Astrocyte (in vitro differentiated cells and primary cell): ENCODE measurements around the gene QARS1. TPM values are rescaled to one million over a fixed set of nuclear protein-coding genes. Genes with fewer than 3 reads are reported as not detected.

Experiments
- DNase-seq: peaks from one replicate; pipeline ENCODE4 v3.0.0-alpha.2; 2010; ENCODE audit warnings: low read depth
- FAIRE-seq: peaks from 2 replicates; lab custom pipeline; 2011; peaks lifted over from hg19 to GRCh38; lab: Jason Lieb, UNC
- H2AFZ ChIP-seq: 2 replicates; pipeline ENCODE4 v1.6.0; 2012; ENCODE audit warnings: low read depth, low read length, inconsistent platforms
- H3K27ac ChIP-seq: 2 replicates; pipeline ENCODE4 v1.5.1; 2011; ENCODE audit warnings: low read depth, low read length, inconsistent platforms
- H3K27me3 ChIP-seq: 2 replicates; pipeline ENCODE4 v1.6.0; 2011; ENCODE audit warnings: low read length, inconsistent platforms; ENCODE audit not compliant: insufficient read depth
- H3K36me3 ChIP-seq: 2 replicates; pipeline ENCODE4 v1.5.1; 2011; ENCODE audit warnings: low read length, inconsistent platforms; ENCODE audit not compliant: insufficient read depth
- H3K4me1 ChIP-seq: 2 replicates; pipeline ENCODE4 v1.5.1; 2011; ENCODE audit warnings: low read length, inconsistent platforms; ENCODE audit not compliant: insufficient read depth
- H3K4me2 ChIP-seq: 2 replicates; pipeline ENCODE4 v1.6.0; 2012; ENCODE audit warnings: low read length, inconsistent platforms
- H3K4me3 ChIP-seq: 2 replicates; pipeline ENCODE4 v1.5.1; 2011; ENCODE audit warnings: low read depth, mild to moderate bottlenecking, low read length, inconsistent platforms; ENCODE audit not compliant: insufficient read depth
- H3K79me2 ChIP-seq: 2 replicates; pipeline ENCODE4 v1.6.0; 2012; ENCODE audit warnings: mild to moderate bottlenecking, low read length, inconsistent platforms; ENCODE audit not compliant: insufficient read depth
- H3K9ac ChIP-seq: 2 replicates; pipeline ENCODE4 v1.6.0; 2012; ENCODE audit warnings: mild to moderate bottlenecking, low read length, inconsistent platforms
- H3K9me3 ChIP-seq: 2 replicates; pipeline ENCODE4 v1.5.1; 2012; ENCODE audit warnings: low read depth, mild to moderate bottlenecking, low read length, inconsistent platforms; ENCODE audit not compliant: insufficient read depth
- H4K20me1 ChIP-seq: 2 replicates; pipeline ENCODE4 v1.6.0; 2012; ENCODE audit warnings: low read length, inconsistent platforms; ENCODE audit not compliant: insufficient read depth
- H3K27ac Mint-ChIP-seq: one replicate; pipeline ENCODE4 v1.8.0; 2021; ENCODE audit warnings: mild to moderate bottlenecking, mixed read lengths; ENCODE audit not compliant: unreplicated experiment
- H3K27me3 Mint-ChIP-seq: one replicate; pipeline ENCODE4 v1.8.0; 2021; ENCODE audit warnings: low read depth, mixed read lengths; ENCODE audit not compliant: unreplicated experiment
- H3K36me3 Mint-ChIP-seq: one replicate; pipeline ENCODE4 v1.8.0; 2021; ENCODE audit warnings: low read depth, mixed read lengths; ENCODE audit not compliant: unreplicated experiment
- H3K4me1 Mint-ChIP-seq: one replicate; pipeline ENCODE4 v1.8.0; 2021; ENCODE audit warnings: low read depth, mixed read lengths; ENCODE audit not compliant: unreplicated experiment
- H3K4me3 Mint-ChIP-seq: one replicate; pipeline ENCODE4 v1.8.0; 2021; ENCODE audit warnings: mild to moderate bottlenecking, moderate library complexity, mixed read lengths; ENCODE audit not compliant: unreplicated experiment
- H3K9me3 Mint-ChIP-seq: one replicate; pipeline ENCODE4 v1.8.0; 2021; ENCODE audit warnings: mild to moderate bottlenecking, mixed read lengths; ENCODE audit not compliant: unreplicated experiment
- CTCF ChIP-seq: IDR thresholded peaks from 2 replicates; pipeline ENCODE4 v1.5.1; 2011; ENCODE audit warnings: low read depth, mild to moderate bottlenecking, inconsistent platforms, low read length, moderate library complexity; ENCODE audit not compliant: insufficient read depth
- EZH2 ChIP-seq: IDR thresholded peaks from 2 replicates; pipeline ENCODE4 v1.6.1; 2012; ENCODE audit warnings: mild to moderate bottlenecking, low read length, inconsistent platforms; ENCODE audit not compliant: insufficient read depth
- total RNA-seq: library from RNA; stranded (reverse); gene quantifications from 2 replicates; pipeline ENCODE4 v1.2.1, GENCODE V29; 2021

Gene QARS1
- total RNA-seq, 1 donor from 2014 or later: 189 TPM

DNA sequence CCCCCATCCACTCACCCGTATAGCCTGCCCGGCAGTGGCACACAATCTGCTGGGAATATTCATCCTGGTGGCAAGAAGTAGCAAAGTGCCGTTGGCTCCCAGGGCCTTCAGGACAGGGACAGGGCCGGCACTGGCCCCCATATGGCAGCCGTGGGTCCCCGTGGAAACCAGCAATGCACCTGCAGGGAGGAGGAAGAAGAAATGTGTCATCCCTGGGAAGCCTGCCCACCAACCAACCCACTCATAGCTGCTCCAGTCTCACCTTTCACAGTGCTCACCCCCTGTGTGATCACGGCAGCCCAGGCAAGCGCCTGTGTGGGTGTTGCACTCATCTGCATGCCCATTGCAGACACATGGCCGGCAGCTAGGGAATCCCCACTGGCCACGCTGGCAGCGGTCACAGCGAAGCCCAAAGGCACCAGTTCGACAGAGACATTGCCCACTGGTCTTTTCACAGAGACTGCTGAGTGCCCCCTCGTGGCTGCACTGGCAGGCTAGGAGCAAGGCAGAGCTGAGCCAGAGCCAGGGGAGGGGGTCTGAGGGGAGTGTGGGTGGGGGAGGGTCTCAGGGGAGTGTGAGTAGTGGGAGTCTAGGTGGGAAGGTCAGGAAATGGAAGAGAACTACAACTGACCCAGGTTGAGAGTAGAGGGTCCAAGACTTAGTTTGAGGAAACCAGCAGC lies 20.6 kb upstream of the QARS1 start:
- Histone ChIP-seq H3K79me2 (peaks cover 25% of the 10 kb centered on the region), H3K4me2 (no peak overlapping the region), H3K4me1 (peaks cover 2% of the 10 kb centered on the region), H4K20me1 (peaks cover 68% of the 10 kb centered on the region), H3K4me3 (no peak overlapping the region), H3K9ac (no peak overlapping the region), H2AFZ (no peak overlapping the region), H3K27me3 (no peaks in the 10 kb centered on the region), H3K27ac (no peak overlapping the region), H3K9me3 (no peaks in the 10 kb centered on the region), H3K36me3 (peaks cover 39% of the 10 kb centered on the region)
- no peak for TF ChIP-seq EZH2
- TF ChIP-seq CTCF: no peak
- Mint-ChIP-seq H3K27me3 (no peaks in the 10 kb centered on the region), H3K36me3 (peaks cover 27% of the 10 kb centered on the region), H3K27ac (peak overlapping the region; percentile 53), H3K4me1 (peaks cover under 1% of the 10 kb centered on the region), H3K9me3 (no peaks in the 10 kb centered on the region), H3K4me3 (no peak overlapping the region)
- DNase-seq (no peak), FAIRE-seq (no peak)

GRCh38 chr3:49124203-49124602 lies 19.6 kb upstream of the QARS1 start:
- H3K9me3 Mint-ChIP-seq: no peaks in the 10 kb centered on the region
- DNase-seq: no peak
- peaks cover 6% of the 10 kb centered on the region for H3K4me1 Mint-ChIP-seq
- no peak for TF ChIP-seq CTCF
- no peak for TF ChIP-seq EZH2
- Histone ChIP-seq H3K4me1 (peaks cover 11% of the 10 kb centered on the region), H3K79me2 (peaks cover 25% of the 10 kb centered on the region), H2AFZ (no peak overlapping the region), H3K9ac (no peak overlapping the region), H3K4me2 (no peak overlapping the region), H3K36me3 (peaks cover 39% of the 10 kb centered on the region), H4K20me1 (peaks cover 58% of the 10 kb centered on the region), H3K27ac (no peak overlapping the region), H3K4me3 (no peak overlapping the region), H3K9me3 (no peaks in the 10 kb centered on the region), H3K27me3 (no peaks in the 10 kb centered on the region)
- H3K36me3 Mint-ChIP-seq: peaks cover 25% of the 10 kb centered on the region
- H3K4me3 Mint-ChIP-seq: no peak overlapping the region
- H3K27me3 Mint-ChIP-seq: no peaks in the 10 kb centered on the region
- H3K27ac Mint-ChIP-seq: no peak overlapping the region
- FAIRE-seq: no peak

DNA sequence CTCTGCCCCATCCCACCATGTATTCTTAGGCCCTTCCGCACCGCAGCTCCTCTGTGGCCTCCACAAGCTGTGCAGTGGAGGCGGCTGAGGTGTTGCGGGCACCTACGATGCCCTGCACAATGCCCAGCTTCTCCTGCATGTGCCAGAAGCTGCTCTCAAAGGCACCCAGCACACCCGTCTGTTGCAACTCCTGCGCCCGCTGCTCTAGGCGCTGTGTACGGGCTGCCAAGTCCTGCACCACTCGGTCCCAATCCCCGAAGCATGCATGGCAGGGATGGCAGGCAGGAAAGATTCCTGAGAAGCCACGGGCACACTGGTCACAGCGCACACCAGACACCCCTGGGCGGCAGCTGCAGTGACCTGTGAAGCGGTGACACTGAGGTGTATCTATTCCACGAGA lies 19.1 kb upstream of the QARS1 start:
- H3K4me1 Mint-ChIP-seq: peaks cover 8% of the 10 kb centered on the region
- Histone ChIP-seq H3K4me1 (peaks cover 14% of the 10 kb centered on the region), H3K79me2 (peaks cover 25% of the 10 kb centered on the region), H3K9ac (no peak overlapping the region), H3K4me2 (no peak overlapping the region), H3K9me3 (no peaks in the 10 kb centered on the region), H3K27me3 (no peaks in the 10 kb centered on the region), H4K20me1 (peaks cover 53% of the 10 kb centered on the region), H3K4me3 (no peak overlapping the region), H3K36me3 (peaks cover 41% of the 10 kb centered on the region), H2AFZ (no peak overlapping the region), H3K27ac (no peak overlapping the region)
- FAIRE-seq (no peak), DNase-seq (no peak)
- no peak for TF ChIP-seq EZH2
- no peak overlapping the region for H3K27ac Mint-ChIP-seq
- H3K4me3 Mint-ChIP-seq: no peak overlapping the region
- no peaks in the 10 kb centered on the region for H3K27me3 Mint-ChIP-seq
- no peaks in the 10 kb centered on the region for H3K9me3 Mint-ChIP-seq
- peaks cover 21% of the 10 kb centered on the region for H3K36me3 Mint-ChIP-seq
